Left lung (tissue), 10 donors: Measurements from ENCODE around the gene JAZF1. TPM values are rescaled to one million over a fixed set of nuclear protein-coding genes. Genes with fewer than 3 reads are reported as not detected.

Experiments used
- ATAC-seq: fragments of 200-7000 bp; cut with Tn5 transposase; one replicate; pipeline ENCODE4 v1.9.1; 2020; ENCODE audit warnings: moderate library complexity
- DNase-seq, 4 donors: peaks; one replicate each; pipeline ENCODE4 v3.0.0-alpha.2; 2013 to 2020
- H3K27ac ChIP-seq, 2 donors: fragments of 200-600 bp; sonication (generic) in 1 of 2; one replicate each; pipeline versions ENCODE4 v1.5.0 to v1.8.0; 2020 to 2021
- H3K27me3 ChIP-seq, 2 donors: fragments of 200-600 bp; sonication (generic) in 1 of 2; one replicate each; pipeline versions ENCODE4 v1.5.0 to v1.8.0; 2020 to 2021
- H3K36me3 ChIP-seq, 2 donors: fragments of 200-600 bp; sonication (generic) in 1 of 2; one replicate each; pipeline versions ENCODE4 v1.5.0 to v1.8.0; 2020 to 2021
- H3K4me1 ChIP-seq, 2 donors: fragments of 200-600 bp; one replicate each; pipeline ENCODE4 v1.8.0; 2021
- H3K4me3 ChIP-seq, 2 donors: fragments of 200-600 bp; sonication (generic) in 1 of 2; one replicate each; pipeline versions ENCODE4 v1.5.0 to v1.8.0; 2020 to 2021; ENCODE audit warnings: mild to moderate bottlenecking in 1 of 2
- H3K9me3 ChIP-seq, 2 donors: fragments of 200-600 bp; sonication (generic) in 1 of 2; one replicate each; pipeline versions ENCODE4 v1.5.0 to v1.8.0; 2020 to 2021
- CTCF ChIP-seq, 2 donors: fragments of 200-600 bp; sonication (generic) in 1 of 2; IDR thresholded peaks; one replicate each; pipeline versions ENCODE4 v1.5.0 to v1.8.0; 2021; ENCODE audit warnings: antibody characterized with exemption in 2 of 2
- intact Hi-C, 2 donors: fragments of 100-400 bp; cut with DNase I; formaldehyde crosslinking; loops; one replicate each; pipeline versions ENCODE4 v1.11.2 to v1.14.2; 2022
- polyA plus RNA-seq, 6 donors: library from polyadenylated mRNA; unstranded; fragments of 120-200 nt; gene quantifications; one replicate each; pipeline ENCODE4 v1.2.1, GENCODE V29; 2013; ENCODE audit not compliant: insufficient read length in 6 of 6
- total RNA-seq, 2 donors: library from RNA; stranded (reverse); fragmentation: NEBNext Ultra II Directional; extraction: Animal tissue kit (Norgen Biotek cat#: 25700); gene quantifications; one replicate each; pipeline ENCODE4 v1.2.1, GENCODE V29; 2021
- donor health status: DM: no; HTN: yes; CAD: no.
- donor health status: DM: no; HTN: no; CAD: no.

JAZF1 gene
- total and polyA plus RNA-seq, 8 donors, result 11.1 to 18.2 (median 13.8) TPM

- ATAC-seq (no peak), DNase-seq (no peak)
- Histone ChIP-seq H3K4me1 (peaks cover under 1 to 3% of the 10 kb centered on the region in 2 donors), H3K27me3 (no peaks in the 10 kb centered on the region), H3K4me3 (no peak overlapping the region), H3K9me3 (no peaks in the 10 kb centered on the region), H3K27ac (no peak overlapping the region), H3K36me3 (no peaks in the 10 kb centered on the region)
- no peak for TF ChIP-seq CTCF (IDR thresholded peaks at IDR 0.05)
- intact Hi-C loops, result no loop called here
Observed at GRCh38 chr7:28144266-28144665, 36.3 kb downstream of the JAZF1 start.

- DNase-seq, result no peak
- no peak for TF ChIP-seq CTCF (IDR thresholded peaks at IDR 0.05)
- intact Hi-C loops, result no loop called here
- Histone ChIP-seq H3K9me3 (no peaks in the 10 kb centered on the region), H3K27me3 (no peaks in the 10 kb centered on the region), H3K4me3 (no peak overlapping the region), H3K36me3 (no peaks in the 10 kb centered on the region), H3K27ac (no peak overlapping the region), H3K4me1 (peaks cover 0 to 3% of the 10 kb centered on the region in 2 donors)
- no peak for ATAC-seq
Observed at GRCh38 chr7:28142650-28143049, 37.9 kb downstream of the JAZF1 start.

- ATAC-seq, result peak; percentile 37
- intact Hi-C loops, result no loop called here
Observed at GRCh38 chr7:28140979-28141378, 39.6 kb downstream of the JAZF1 start.

GRCh38 chr7:28138837-28139236 is 41.8 kb downstream of the JAZF1 start:
- Histone ChIP-seq H3K4me3 (no peak overlapping the region), H3K4me1 (peaks cover 0 to 3% of the 10 kb centered on the region in 2 donors), H3K36me3 (no peaks in the 10 kb centered on the region), H3K9me3 (no peaks in the 10 kb centered on the region), H3K27ac (no peak overlapping the region), H3K27me3 (no peaks in the 10 kb centered on the region)
- intact Hi-C loops, result no loop called here
- no peak for TF ChIP-seq CTCF (IDR thresholded peaks at IDR 0.05)
- ATAC-seq (no peak), DNase-seq (no peak)

More at GRCh38 chr7:28140979-28141378, 39.6 kb downstream of the JAZF1 start:
- no peak for TF ChIP-seq CTCF (IDR thresholded peaks at IDR 0.05)
- H3K4me1 ChIP-seq, result peaks cover 0 to 3% of the 10 kb centered on the region in 2 donors
- H3K27ac ChIP-seq, result no peak overlapping the region
- no peaks in the 10 kb centered on the region for H3K27me3 ChIP-seq
- no peak for DNase-seq
- no peak overlapping the region for H3K4me3 ChIP-seq
- H3K36me3 ChIP-seq, result no peaks in the 10 kb centered on the region
- H3K9me3 ChIP-seq, result no peaks in the 10 kb centered on the region

- H3K4me3 ChIP-seq, result no peak overlapping the region
- no peak for ATAC-seq
- intact Hi-C loops, result no loop called here
- DNase-seq, result no peak
- no peaks in the 10 kb centered on the region for H3K9me3 ChIP-seq
- H3K27me3 ChIP-seq, result no peaks in the 10 kb centered on the region
- no peaks in the 10 kb centered on the region for H3K36me3 ChIP-seq
- H3K4me1 ChIP-seq, result peaks cover 0 to 3% of the 10 kb centered on the region in 2 donors
- no peak for TF ChIP-seq CTCF (IDR thresholded peaks at IDR 0.05)
- no peak overlapping the region for H3K27ac ChIP-seq
Observed at GRCh38 chr7:28137463-28137862, 43.1 kb downstream of the JAZF1 start.
